ENCODE results near the gene SLC31A1. TPM values are rescaled to one million over a fixed set of nuclear protein-coding genes. Genes with fewer than 3 reads are reported as not detected.
"Not testable (repeated sequence)": the region's sequence is repeated elsewhere in the genome, so short reads cannot be mapped to it uniquely, and the experiment has no call there.

Gene SLC31A1
- total and polyA plus RNA-seq, 2 experiments from 2014 or later: 35.8 to 37.1 TPM

- 97 to 99% methylated on average over 4 of the region's 4 CpGs for WGBS, 2 experiments (ENCODE audit: low coverage in 1 of 2, low lambda C conversion rate in 2 of 2, missing lambda C conversion rate in 2 of 2)
- H3K9me2 ChIP-seq (ENCODE audit: insufficient read depth): no peaks in the 10 kb centered on the region
- no peak overlapping the region for H3K9ac ChIP-seq
- no peak overlapping the region for H3K4me2 ChIP-seq (ENCODE audit: unreplicated experiment)
- H2AFZ ChIP-seq: no peak overlapping the region
- H3K79me2 ChIP-seq (ENCODE audit: insufficient read depth): peaks cover 47% of the 10 kb centered on the region
- H3K4me1 ChIP-seq (ENCODE audit: insufficient read depth): peaks cover 3% of the 10 kb centered on the region
- in situ Hi-C loops (cut with MboI): no loop called here
- H4K20me1 ChIP-seq (ENCODE audit: insufficient read depth): no peaks in the 10 kb centered on the region
- no peak overlapping the region for H3K4me3 ChIP-seq
- TF ChIP-seq EZH2 (IDR thresholded peaks at IDR 0.05; ENCODE audit: insufficient read depth, poor library complexity, severe bottlenecking) (no peak), EZH2phosphoT487 (IDR thresholded peaks at IDR 0.05; ENCODE audit: insufficient read depth, low read depth) (no peak)
- H3K27ac ChIP-seq: no peak overlapping the region
- H3K27me3 ChIP-seq (replicated peaks; ENCODE audit: insufficient read depth): no peaks in the 10 kb centered on the region
- no peaks in the 10 kb centered on the region for H3F3A ChIP-seq (ENCODE audit: insufficient read depth)
- no peak for DNase-seq
- H3K36me3 ChIP-seq (ENCODE audit: low read depth): peaks cover 74% of the 10 kb centered on the region
- no peaks in the 10 kb centered on the region for H3K9me3 ChIP-seq (ENCODE audit: low read depth)
Observed at GRCh38 chr9:113281356-113281755, 60.0 kb downstream of the SLC31A1 start.

GRCh38 chr9:113289091-113289490, 67.7 kb downstream of the SLC31A1 start:
- no peaks in the 10 kb centered on the region for H3K27me3 ChIP-seq (replicated peaks; ENCODE audit: insufficient read depth)
- no peak overlapping the region for H3K27ac ChIP-seq
- no peak for TF ChIP-seq EZH2 (IDR thresholded peaks at IDR 0.05; ENCODE audit: insufficient read depth, poor library complexity, severe bottlenecking)
- no peak for TF ChIP-seq EZH2phosphoT487 (IDR thresholded peaks at IDR 0.05; ENCODE audit: insufficient read depth, low read depth)
- in situ Hi-C loops (cut with MboI): no loop called here
- no peak overlapping the region for H3K9ac ChIP-seq
- no peak for DNase-seq
- no peak overlapping the region for H3K4me3 ChIP-seq
- peaks cover 16% of the 10 kb centered on the region for H3K4me1 ChIP-seq (ENCODE audit: insufficient read depth)
- no peak overlapping the region for H2AFZ ChIP-seq
- H3K9me3 ChIP-seq (ENCODE audit: low read depth): no peaks in the 10 kb centered on the region
- no peak overlapping the region for H3K4me2 ChIP-seq (ENCODE audit: unreplicated experiment)
- WGBS, 2 experiments (ENCODE audit: low coverage in 1 of 2, low lambda C conversion rate in 2 of 2, missing lambda C conversion rate in 2 of 2): 97 to 98% methylated on average over 2 of the region's 2 CpGs
- no peaks in the 10 kb centered on the region for H3K9me2 ChIP-seq (ENCODE audit: insufficient read depth)
- peaks cover 76% of the 10 kb centered on the region for H3K36me3 ChIP-seq (ENCODE audit: low read depth)
- no peaks in the 10 kb centered on the region for H4K20me1 ChIP-seq (ENCODE audit: insufficient read depth)
- H3K79me2 ChIP-seq (ENCODE audit: insufficient read depth): no peaks in the 10 kb centered on the region; the same call in 1 of the 2 replicates
- peaks cover 36% of the 10 kb centered on the region for H3F3A ChIP-seq (ENCODE audit: insufficient read depth)

GRCh38 chr9:113290052-113290607, 68.8 kb downstream of the SLC31A1 start:
- no peaks in the 10 kb centered on the region for H3K27me3 ChIP-seq (replicated peaks; ENCODE audit: insufficient read depth)
- H3K79me2 ChIP-seq (ENCODE audit: insufficient read depth): no peaks in the 10 kb centered on the region; the same call in 1 of the 2 replicates
- TF ChIP-seq EZH2 (IDR thresholded peaks at IDR 0.05; ENCODE audit: insufficient read depth, poor library complexity, severe bottlenecking) (no peak), EZH2phosphoT487 (IDR thresholded peaks at IDR 0.05; ENCODE audit: insufficient read depth, low read depth) (no peak)
- H3K4me2 ChIP-seq (ENCODE audit: unreplicated experiment): no peak overlapping the region
- no peak overlapping the region for H2AFZ ChIP-seq
- H3K4me3 ChIP-seq: no peak overlapping the region
- H3K9ac ChIP-seq: no peak overlapping the region
- H3F3A ChIP-seq (ENCODE audit: insufficient read depth): peaks cover 36% of the 10 kb centered on the region
- H3K9me3 ChIP-seq (ENCODE audit: low read depth): no peaks in the 10 kb centered on the region
- 97 to 100% methylated on average over 6 of the region's 6 CpGs for WGBS, 2 experiments (ENCODE audit: low coverage in 1 of 2, low lambda C conversion rate in 2 of 2, missing lambda C conversion rate in 2 of 2)
- H3K9me2 ChIP-seq (ENCODE audit: insufficient read depth): no peaks in the 10 kb centered on the region
- no peaks in the 10 kb centered on the region for H4K20me1 ChIP-seq (ENCODE audit: insufficient read depth)
- H3K4me1 ChIP-seq (ENCODE audit: insufficient read depth): peaks cover 17% of the 10 kb centered on the region
- in situ Hi-C loops (cut with MboI): no loop called here
- H3K27ac ChIP-seq: no peak overlapping the region
- H3K36me3 ChIP-seq (ENCODE audit: low read depth): peaks cover 66% of the 10 kb centered on the region
- DNase-seq: no peak

- H3K79me2 ChIP-seq (ENCODE audit: insufficient read depth): no peaks in the 10 kb centered on the region; the same call in 1 of the 2 replicates
- peak overlapping the region; percentile 28; the same call in 1 of the 2 replicates for H2AFZ ChIP-seq
- peaks cover 36% of the 10 kb centered on the region for H3F3A ChIP-seq (ENCODE audit: insufficient read depth)
- in situ Hi-C loops (cut with MboI): no loop called here
- no peak for TF ChIP-seq EZH2 (IDR thresholded peaks at IDR 0.05; ENCODE audit: insufficient read depth, poor library complexity, severe bottlenecking)
- no peak for TF ChIP-seq EZH2phosphoT487 (IDR thresholded peaks at IDR 0.05; ENCODE audit: insufficient read depth, low read depth)
- H3K4me1 ChIP-seq (ENCODE audit: insufficient read depth): peaks cover 17% of the 10 kb centered on the region
- H3K9me2 ChIP-seq (ENCODE audit: insufficient read depth): no peaks in the 10 kb centered on the region
- H4K20me1 ChIP-seq (ENCODE audit: insufficient read depth): no peaks in the 10 kb centered on the region
- H3K9ac ChIP-seq: peak overlapping the region; percentile 44; the same call in 1 of the 2 replicates
- no peaks in the 10 kb centered on the region for H3K9me3 ChIP-seq (ENCODE audit: low read depth)
- peaks cover 38% of the 10 kb centered on the region for H3K36me3 ChIP-seq (ENCODE audit: low read depth)
- H3K27ac ChIP-seq: peak overlapping the region; percentile 72
- H3K4me3 ChIP-seq: 0 out of 2 replicates have a peak overlapping the region, but pooled peaks have one; percentile 0
- DNase-seq: peak; percentile 71
- peak overlapping the region; percentile 32 for H3K4me2 ChIP-seq (ENCODE audit: unreplicated experiment)
- 72 to 74% methylated on average over 7 of the region's 7 CpGs for WGBS, 2 experiments (ENCODE audit: low coverage in 1 of 2, low lambda C conversion rate in 2 of 2, missing lambda C conversion rate in 2 of 2)
- no peaks in the 10 kb centered on the region for H3K27me3 ChIP-seq (replicated peaks; ENCODE audit: insufficient read depth)
Observed at GRCh38 chr9:113293285-113293878, 72.0 kb downstream of the SLC31A1 start.

GRCh38 chr9:113296247-113296646, 74.9 kb downstream of the SLC31A1 start:
- in situ Hi-C loops (cut with MboI); H4K20me1 ChIP-seq (ENCODE audit: insufficient read depth); H2AFZ ChIP-seq; DNase-seq; H3K9me2 ChIP-seq (ENCODE audit: insufficient read depth); H3K27me3 ChIP-seq (replicated peaks; ENCODE audit: insufficient read depth); H3K4me3 ChIP-seq; H3K4me2 ChIP-seq (ENCODE audit: unreplicated experiment); H3K9me3 ChIP-seq (ENCODE audit: low read depth); H3K27ac ChIP-seq; H3K9ac ChIP-seq; H3K79me2 ChIP-seq (ENCODE audit: insufficient read depth): not testable (repeated sequence)
- 90% methylated on average over 8 of the region's 8 CpGs for WGBS, 2 experiments (ENCODE audit: low coverage in 1 of 2, low lambda C conversion rate in 2 of 2, missing lambda C conversion rate in 2 of 2)
- Histone ChIP-seq H3K4me1 (ENCODE audit: insufficient read depth) (peaks cover 17% of the 10 kb centered on the region), H3K36me3 (ENCODE audit: low read depth) (peaks cover 14% of the 10 kb centered on the region), H3F3A (ENCODE audit: insufficient read depth) (peaks cover 28% of the 10 kb centered on the region)

All from GM23248 (cell line).